ENCODE data around the gene PCSK9. TPM values are rescaled to one million over a fixed set of nuclear protein-coding genes. Genes with fewer than 3 reads are reported as not detected.
"Not testable (repeated sequence)": the region's sequence is repeated elsewhere in the genome, so short reads cannot be mapped to it uniquely, and the experiment has no call there.

The PCSK9 gene
- total RNA-seq, 2 experiments from 2014 or later: not detected

DNA sequence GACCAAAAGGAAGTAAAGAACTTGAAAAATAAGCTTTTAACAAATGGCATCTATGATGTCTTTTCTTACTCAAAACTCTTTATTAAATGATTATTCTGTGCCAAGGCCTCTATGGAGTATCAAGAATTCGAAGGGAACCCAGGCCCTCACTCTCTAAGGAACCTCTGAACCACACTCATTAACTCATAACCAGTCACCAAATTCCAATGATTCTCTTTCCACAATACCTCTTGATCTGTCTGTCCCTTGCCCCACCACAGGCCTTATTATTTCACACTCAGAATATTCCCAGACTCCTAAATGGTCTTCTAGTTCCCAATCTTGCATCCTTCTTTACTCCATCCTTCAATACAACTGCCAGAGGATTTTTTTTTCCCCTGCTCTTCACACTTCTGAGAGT is 37.0 kb downstream of the PCSK9 start:
- ATAC-seq (ENCODE audit: low read depth) (no peak), DNase-seq (no peak)
- H3K9me3 Mint-ChIP-seq: no peaks in the 10 kb centered on the region
- H3K4me1 Mint-ChIP-seq: peaks cover 4% of the 10 kb centered on the region
- POLR2A ChIA-PET: interaction anchor here (0.6 kb wide), 1 partner anchor 12 kb away, joined by 3 read pairs; no protein-coding TSS in a partner anchor
- H3K27me3 Mint-ChIP-seq: no peaks in the 10 kb centered on the region
- no peak overlapping the region for H3K27ac Mint-ChIP-seq
- H3K36me3 Mint-ChIP-seq: peaks cover 36% of the 10 kb centered on the region
- no peak overlapping the region for H3K4me3 Mint-ChIP-seq

DNA sequence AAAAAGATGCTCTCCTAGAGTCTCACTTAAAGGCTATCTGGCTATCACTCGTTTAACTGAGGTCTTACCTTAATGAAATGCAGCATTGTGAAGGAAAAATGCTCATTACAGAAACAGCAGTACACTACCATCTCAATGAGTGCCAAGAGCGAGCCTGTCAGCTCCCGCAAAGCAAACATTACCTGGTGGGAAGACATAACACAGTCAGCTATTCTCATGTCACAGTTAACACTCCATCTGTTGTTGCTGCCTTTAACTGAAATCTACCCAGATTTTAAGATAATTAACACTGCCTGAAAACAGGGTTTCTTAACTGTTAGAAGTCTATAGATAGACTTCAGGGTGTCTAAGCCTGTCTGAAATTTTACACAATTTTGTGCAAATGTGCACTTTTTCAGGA is 39.1 kb downstream of the PCSK9 start:
- no peaks in the 10 kb centered on the region for H3K9me3 Mint-ChIP-seq
- H3K36me3 Mint-ChIP-seq: peaks cover 35% of the 10 kb centered on the region
- H3K4me1 Mint-ChIP-seq: peaks cover 3% of the 10 kb centered on the region
- no peak for DNase-seq
- H3K27ac Mint-ChIP-seq: no peak overlapping the region
- H3K27me3 Mint-ChIP-seq: no peaks in the 10 kb centered on the region
- POLR2A ChIA-PET: no interaction called here
- ATAC-seq (ENCODE audit: low read depth): no peak
- no peak overlapping the region for H3K4me3 Mint-ChIP-seq

DNA sequence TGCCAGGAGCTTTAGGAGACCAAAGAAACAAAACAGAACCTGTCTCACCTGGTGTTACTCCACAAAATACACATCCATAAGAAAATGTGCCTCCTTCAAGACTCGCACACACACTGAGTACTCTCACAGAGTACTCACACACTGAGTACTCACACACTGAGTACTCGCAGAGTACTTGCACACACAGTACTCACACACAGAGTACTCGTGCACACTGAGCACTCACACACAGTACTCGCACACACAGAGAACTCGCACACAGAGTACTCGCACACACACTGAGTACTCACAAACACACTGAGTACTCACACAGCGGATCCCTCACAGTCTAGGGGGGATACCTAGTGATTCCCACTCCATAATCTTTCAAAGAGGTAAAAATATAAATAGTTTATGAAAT is 40.3 kb downstream of the PCSK9 start:
- Mint-ChIP-seq H3K27me3 (no peaks in the 10 kb centered on the region), H3K36me3 (peaks cover 28% of the 10 kb centered on the region), H3K4me1 (peaks cover 1% of the 10 kb centered on the region), H3K4me3 (no peak overlapping the region), H3K9me3 (no peaks in the 10 kb centered on the region), H3K27ac (no peak overlapping the region)
- POLR2A ChIA-PET: no interaction called here
- DNase-seq (no peak), ATAC-seq (ENCODE audit: low read depth) (no peak)

DNA sequence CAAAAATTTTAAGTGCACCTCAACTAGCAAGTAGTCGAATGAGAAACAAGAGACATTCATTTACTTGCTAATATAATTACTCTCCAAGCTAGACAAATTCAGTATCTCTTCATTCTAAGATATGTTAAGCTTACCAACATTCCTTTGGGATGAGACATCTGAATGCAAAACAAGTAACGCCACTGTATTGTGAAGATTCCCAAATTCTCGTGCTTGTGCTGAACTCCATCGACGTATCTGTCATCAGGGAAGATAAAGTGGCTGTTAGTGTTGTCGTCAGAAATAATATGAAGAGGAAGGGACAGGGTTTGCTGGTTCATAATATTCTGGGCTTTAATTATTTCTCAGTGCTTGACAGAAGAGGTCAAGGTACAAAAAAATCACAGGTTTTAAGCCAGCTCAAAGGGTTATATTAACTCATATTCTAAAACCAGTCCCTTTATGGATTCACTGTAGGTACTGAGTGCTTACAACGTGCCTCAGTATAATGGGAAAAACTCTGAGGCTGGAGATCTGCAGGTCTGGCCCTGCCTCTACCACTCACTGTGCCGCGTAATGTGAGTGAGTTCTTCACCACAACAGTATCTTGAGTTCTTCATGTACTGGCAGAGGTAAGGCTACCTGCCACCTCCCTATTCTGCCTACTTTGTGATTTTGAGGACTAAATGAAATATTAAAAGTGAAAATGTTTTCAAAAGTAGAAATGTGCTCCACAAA is 42.0 kb downstream of the PCSK9 start:
- no peak overlapping the region for H3K4me3 Mint-ChIP-seq
- H3K27ac Mint-ChIP-seq: no peak overlapping the region
- no peaks in the 10 kb centered on the region for H3K9me3 Mint-ChIP-seq
- H3K4me1 Mint-ChIP-seq: no peaks in the 10 kb centered on the region
- no peak for ATAC-seq (ENCODE audit: low read depth)
- H3K36me3 Mint-ChIP-seq: peaks cover 20% of the 10 kb centered on the region
- H3K27me3 Mint-ChIP-seq: no peaks in the 10 kb centered on the region
- DNase-seq: no peak
- POLR2A ChIA-PET: no interaction called here

DNA sequence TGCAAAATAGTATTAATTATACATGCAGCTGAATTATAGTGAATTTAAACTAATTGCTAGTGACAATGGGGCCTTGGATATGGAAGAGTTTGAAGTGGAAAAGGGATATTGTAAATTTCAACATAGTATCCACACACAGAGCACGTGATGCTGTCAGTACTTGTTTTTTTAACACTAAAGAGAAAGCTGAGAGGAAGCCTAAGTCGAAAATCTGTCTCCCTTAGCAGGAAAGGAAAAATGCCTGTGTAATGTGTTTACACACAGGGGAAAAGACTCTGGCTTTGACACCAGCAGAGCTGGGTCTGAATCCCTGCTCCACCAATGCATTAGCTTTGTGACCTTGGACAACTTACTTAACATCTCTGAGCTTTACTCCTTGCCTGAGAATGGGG is 42.6 kb downstream of the PCSK9 start:
- DNase-seq (no peak), ATAC-seq (ENCODE audit: low read depth) (no peak)
- Mint-ChIP-seq H3K27me3 (no peaks in the 10 kb centered on the region), H3K36me3 (peaks cover 17% of the 10 kb centered on the region), H3K4me3 (no peak overlapping the region), H3K9me3 (no peaks in the 10 kb centered on the region), H3K27ac (no peak overlapping the region), H3K4me1 (no peaks in the 10 kb centered on the region)
- POLR2A ChIA-PET: no interaction called here

DNA sequence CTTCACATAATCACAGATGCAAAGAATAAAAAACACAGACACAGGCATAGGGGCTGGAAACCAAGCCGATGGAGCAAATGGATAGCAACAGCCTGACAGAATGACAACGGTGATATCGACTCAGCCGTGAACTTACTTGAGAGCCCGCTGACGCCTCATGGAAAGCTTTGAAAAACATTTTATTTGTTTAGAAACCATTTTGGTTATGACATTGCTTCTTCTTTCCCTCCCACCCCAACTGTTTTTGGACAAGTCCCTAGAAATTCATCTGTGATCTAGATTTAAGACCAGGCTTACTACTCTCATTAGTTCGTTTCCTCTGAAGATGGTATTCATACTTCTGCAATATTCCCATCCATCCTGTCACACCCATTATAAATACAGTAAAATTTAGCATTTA is 44.9 kb downstream of the PCSK9 start:
- no peaks in the 10 kb centered on the region for H3K27me3 Mint-ChIP-seq
- peaks cover 11% of the 10 kb centered on the region for H3K4me1 Mint-ChIP-seq
- peaks cover 26% of the 10 kb centered on the region for H3K36me3 Mint-ChIP-seq
- no peak overlapping the region for H3K4me3 Mint-ChIP-seq
- no peak overlapping the region for H3K27ac Mint-ChIP-seq
- POLR2A ChIA-PET: no interaction called here
- no peak for ATAC-seq (ENCODE audit: low read depth)
- no peak for DNase-seq
- no peaks in the 10 kb centered on the region for H3K9me3 Mint-ChIP-seq

DNA sequence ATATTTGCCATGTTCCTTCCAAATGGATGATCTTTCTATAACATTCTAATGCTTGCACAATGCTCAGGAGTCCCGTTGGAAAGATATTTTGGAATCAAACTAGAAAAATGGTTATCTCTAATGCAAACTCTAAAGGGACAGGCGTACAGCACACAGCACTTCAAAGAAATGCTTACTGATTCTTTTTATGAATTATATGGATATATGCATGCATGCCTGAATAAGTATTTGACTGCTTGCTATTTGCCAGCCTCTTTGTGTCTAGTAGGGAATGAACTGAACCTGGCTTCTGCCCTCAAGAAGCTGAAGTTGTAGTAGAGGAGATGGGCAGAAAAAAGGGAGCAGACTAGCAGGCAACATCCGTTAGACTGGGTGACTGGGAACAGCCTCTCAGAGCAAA is 48.1 kb downstream of the PCSK9 start:
- DNase-seq: no peak
- Mint-ChIP-seq H3K4me3 (no peak overlapping the region), H3K4me1 (peaks cover 11% of the 10 kb centered on the region), H3K27ac (no peak overlapping the region), H3K27me3 (no peaks in the 10 kb centered on the region), H3K9me3 (no peaks in the 10 kb centered on the region), H3K36me3 (peaks cover 35% of the 10 kb centered on the region)
- no peak for ATAC-seq (ENCODE audit: low read depth)
- POLR2A ChIA-PET: no interaction called here

DNA sequence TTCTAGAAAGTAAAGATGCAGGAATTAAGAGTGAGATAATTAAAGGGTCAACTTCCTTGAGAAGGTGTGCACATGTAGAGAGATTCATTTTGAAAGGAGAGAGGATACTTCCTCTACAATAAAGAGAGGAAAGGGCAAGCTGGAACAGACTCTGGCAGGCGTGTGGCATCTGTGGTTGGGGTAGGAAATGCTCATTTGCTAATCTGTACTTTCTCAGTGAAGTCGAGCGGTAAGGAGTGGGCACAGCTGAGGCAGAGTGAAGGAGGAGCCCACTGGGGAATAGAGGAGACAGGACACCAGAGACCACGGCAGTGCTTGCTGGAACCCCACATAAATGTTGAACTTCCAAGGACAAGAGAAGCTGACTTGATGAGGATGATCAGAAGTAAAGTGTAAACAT is 49.1 kb downstream of the PCSK9 start:
- DNase-seq (no peak), ATAC-seq (ENCODE audit: low read depth) (peak; percentile 76)
- Mint-ChIP-seq H3K4me1 (peaks cover 11% of the 10 kb centered on the region), H3K27me3 (no peaks in the 10 kb centered on the region), H3K27ac (peak overlapping the region; percentile 77), H3K9me3 (no peaks in the 10 kb centered on the region), H3K36me3 (peaks cover 36% of the 10 kb centered on the region), H3K4me3 (peak overlapping the region; percentile 32)
- POLR2A ChIA-PET: interaction anchor here (0.9 kb wide), 1 partner anchor 14 kb away, joined by 3 read pairs; no protein-coding TSS in a partner anchor

DNA sequence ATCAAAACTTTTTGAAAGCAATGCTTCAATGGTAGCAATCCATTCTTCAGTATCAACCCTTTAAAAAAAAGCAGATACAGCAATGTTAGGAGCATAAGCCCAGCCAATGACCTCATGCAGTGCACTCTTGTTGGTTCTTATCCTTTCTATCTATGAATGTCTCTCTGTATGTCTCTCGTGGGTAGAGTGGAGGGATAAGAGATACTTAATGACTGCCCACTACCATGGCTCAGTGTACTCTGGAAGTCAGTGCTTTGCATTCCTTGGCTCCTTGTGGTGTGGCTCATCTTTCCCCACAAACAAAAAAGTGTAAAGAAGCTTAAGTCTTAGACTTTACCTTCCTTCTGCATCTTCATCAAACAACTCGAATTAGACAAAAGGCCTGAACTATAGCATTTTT is 50.3 kb downstream of the PCSK9 start:
- POLR2A ChIA-PET: no interaction called here
- Mint-ChIP-seq H3K4me1 (peaks cover 11% of the 10 kb centered on the region), H3K27ac (no peak overlapping the region), H3K36me3 (peaks cover 41% of the 10 kb centered on the region), H3K9me3 (no peaks in the 10 kb centered on the region), H3K4me3 (no peak overlapping the region), H3K27me3 (no peaks in the 10 kb centered on the region)
- DNase-seq (no peak), ATAC-seq (ENCODE audit: low read depth) (no peak)

DNA sequence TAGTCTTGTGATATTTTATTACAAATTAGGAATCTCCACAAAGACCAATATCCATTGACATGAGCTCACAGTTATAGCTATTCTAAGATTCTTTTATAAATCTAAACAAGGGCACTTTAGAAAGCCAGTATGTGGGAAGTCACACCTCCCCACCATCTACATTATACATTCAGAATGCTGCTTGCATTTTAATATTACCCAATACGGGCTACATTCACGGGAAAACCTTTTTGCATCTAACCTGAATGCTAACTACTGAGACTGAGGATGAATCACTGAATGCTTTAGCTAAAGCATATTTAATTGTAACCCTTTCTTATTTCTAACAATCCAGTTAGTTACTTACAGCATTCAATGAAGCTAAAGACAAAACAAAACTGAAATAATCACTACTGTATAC is 53.1 kb downstream of the PCSK9 start:
- ATAC-seq (ENCODE audit: low read depth): no peak
- H3K27ac Mint-ChIP-seq: no peak overlapping the region

DNA sequence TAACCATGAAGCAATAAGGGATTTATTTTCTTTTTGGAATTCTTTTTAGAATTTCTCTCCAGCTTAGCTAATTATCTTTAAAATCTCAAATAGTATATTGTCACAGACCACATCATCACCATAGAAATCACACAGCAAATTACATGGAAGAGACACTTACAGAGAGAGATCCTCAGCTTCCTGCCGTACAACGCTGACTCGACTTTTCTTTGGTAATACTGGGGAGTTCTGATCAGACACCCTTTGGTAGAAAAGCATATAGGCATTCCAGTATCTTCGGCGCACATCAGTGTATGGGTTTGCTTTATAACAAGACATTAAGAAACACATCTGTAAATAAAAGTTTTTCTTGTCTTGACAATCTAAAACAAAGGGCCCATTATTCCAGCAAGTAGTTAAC is 55.7 kb downstream of the PCSK9 start:
- Mint-ChIP-seq H3K4me1 (no peaks in the 10 kb centered on the region), H3K4me3 (no peak overlapping the region), H3K27ac (no peak overlapping the region), H3K27me3 (no peaks in the 10 kb centered on the region), H3K36me3 (peaks cover 43% of the 10 kb centered on the region), H3K9me3 (no peaks in the 10 kb centered on the region)
- POLR2A ChIA-PET: no interaction called here
- no peak for ATAC-seq (ENCODE audit: low read depth)
- no peak for DNase-seq

More for the DNA sequence above, 53.1 kb downstream of the PCSK9 start:
- POLR2A ChIA-PET: no interaction called here
- H3K27me3 Mint-ChIP-seq: no peaks in the 10 kb centered on the region
- H3K9me3 Mint-ChIP-seq: no peaks in the 10 kb centered on the region
- H3K36me3 Mint-ChIP-seq: peaks cover 47% of the 10 kb centered on the region
- no peak overlapping the region for H3K4me3 Mint-ChIP-seq
- DNase-seq: no peak
- peaks cover 10% of the 10 kb centered on the region for H3K4me1 Mint-ChIP-seq

DNA sequence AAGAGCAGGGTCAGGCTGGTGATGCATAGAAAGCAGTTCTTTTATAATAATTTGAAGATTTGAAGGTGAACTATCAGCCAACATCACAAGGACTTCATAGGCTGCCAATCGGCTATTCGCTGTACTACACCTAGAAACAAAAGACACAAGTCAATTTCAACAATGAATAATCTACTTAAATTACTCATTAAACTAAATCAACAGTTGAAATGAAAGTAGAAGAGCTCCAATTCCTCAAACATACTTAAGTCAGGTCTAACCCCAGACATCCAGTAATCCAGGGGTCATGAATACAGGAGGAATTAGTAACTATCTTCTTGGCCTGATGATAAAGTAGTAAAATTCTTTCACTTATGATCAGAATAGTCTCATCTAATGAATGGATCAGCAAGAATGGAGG is 64.5 kb downstream of the PCSK9 start:
- Mint-ChIP-seq H3K27me3 (no peaks in the 10 kb centered on the region), H3K9me3 (no peaks in the 10 kb centered on the region), H3K27ac (no peak overlapping the region), H3K36me3 (peaks cover 28% of the 10 kb centered on the region), H3K4me3 (no peak overlapping the region), H3K4me1 (peaks cover 1% of the 10 kb centered on the region)
- ATAC-seq (ENCODE audit: low read depth) (no peak), DNase-seq (no peak)
- POLR2A ChIA-PET: no interaction called here

DNA sequence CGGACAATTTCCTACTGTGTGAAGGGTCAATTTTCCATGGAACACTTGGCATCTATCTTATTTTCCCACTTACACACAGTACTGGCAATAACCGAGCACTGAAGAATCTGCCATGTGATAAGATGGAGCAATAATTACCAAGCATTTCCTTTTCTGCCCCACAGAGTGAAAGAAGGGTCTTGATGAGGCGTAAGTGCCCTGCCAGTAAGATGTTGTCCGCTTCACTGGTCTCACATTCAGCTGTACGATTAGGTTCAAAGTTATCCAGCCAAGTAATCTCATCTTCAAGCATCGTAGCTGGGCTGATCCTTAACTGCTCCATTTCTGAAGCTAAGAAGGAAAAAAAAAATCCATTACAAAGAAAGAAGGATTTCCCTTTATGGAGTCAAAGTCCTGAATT is 67.8 kb downstream of the PCSK9 start:
- Mint-ChIP-seq H3K4me1 (peaks cover 1% of the 10 kb centered on the region), H3K4me3 (no peak overlapping the region), H3K9me3 (no peaks in the 10 kb centered on the region), H3K27ac (no peak overlapping the region), H3K27me3 (no peaks in the 10 kb centered on the region), H3K36me3 (peaks cover 27% of the 10 kb centered on the region)
- no peak for DNase-seq
- POLR2A ChIA-PET: no interaction called here
- no peak for ATAC-seq (ENCODE audit: low read depth)

DNA sequence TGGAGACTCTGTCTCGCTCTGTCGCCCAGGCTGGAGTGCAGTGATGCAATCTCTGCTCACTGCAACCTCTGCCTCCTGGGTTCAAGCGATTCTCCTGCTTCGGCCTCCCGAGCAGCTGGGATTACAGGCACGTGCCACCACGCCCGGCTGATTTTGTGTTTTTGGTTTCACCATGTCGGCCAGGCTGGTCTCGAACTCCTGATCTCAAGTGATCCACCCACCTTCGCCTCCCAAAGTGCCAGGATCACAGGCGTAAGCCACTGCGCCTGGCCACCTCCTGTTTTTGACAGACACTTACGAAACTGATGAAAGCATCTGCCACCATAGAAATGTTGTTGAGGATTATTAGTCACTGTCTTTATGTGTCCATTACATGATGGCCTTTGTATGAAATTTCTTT is 69.7 kb downstream of the PCSK9 start:
- POLR2A ChIA-PET; H3K4me1 Mint-ChIP-seq; DNase-seq; H3K27ac Mint-ChIP-seq; ATAC-seq (ENCODE audit: low read depth); H3K4me3 Mint-ChIP-seq; H3K27me3 Mint-ChIP-seq: not testable (repeated sequence)
- Mint-ChIP-seq H3K9me3 (peaks cover 13% of the 10 kb centered on the region), H3K36me3 (peaks cover 39% of the 10 kb centered on the region)

Measured in activated naive CD8-positive, alpha-beta T cell treated with anti-CD3 and anti-CD28 coated beads, Interleukin-2, amount 10 ng/mL, durations not matched to agents 7 days and 5 days (primary cell).